Natural killer cell (primary cell): ENCODE data around the gene PDE4B. TPM values are rescaled to one million over a fixed set of nuclear protein-coding genes. Genes with fewer than 3 reads are reported as not detected.

Source experiments
- ATAC-seq, 3 donors: fragments of 150-1000 bp in 2 of 3; fragments of 200-7000 bp in 1 of 3; cut with Tn5 transposase; 1 replicate in 1 of 3; 2 replicates in 2 of 3; pipeline ENCODE4 v1.10.0; 2021; ENCODE audit warnings: mild to moderate bottlenecking in 2 of 3, moderate library complexity in 2 of 3
- DNase-seq, 2 donors: peaks; one replicate each; pipeline versions ENCODE4 v3.0.0 to v3.0.0-alpha.2; 2013 to 2021; ENCODE audit warnings: mixed read lengths in 1 of 2
- H3K27ac ChIP-seq: one replicate; pipeline ENCODE4 v1.5.1; 2013; ENCODE audit warnings: mild to moderate bottlenecking, low read length
- H3K27me3 ChIP-seq: one replicate; pipeline ENCODE4 v1.6.1; 2013; ENCODE audit warnings: low read length; ENCODE audit not compliant: control insufficient read depth, insufficient read depth
- H3K36me3 ChIP-seq: one replicate; pipeline ENCODE4 v1.6.1; 2013; ENCODE audit warnings: low read length; ENCODE audit not compliant: control insufficient read depth, insufficient read depth
- H3K4me1 ChIP-seq: one replicate; pipeline ENCODE4 v1.6.1; 2013; ENCODE audit warnings: low read length; ENCODE audit not compliant: control insufficient read depth, insufficient read depth
- H3K4me3 ChIP-seq: one replicate; pipeline ENCODE4 v1.5.1; 2013; ENCODE audit warnings: low read length
- H3K9me3 ChIP-seq: one replicate; pipeline ENCODE4 v1.6.1; 2013; ENCODE audit warnings: low read length; ENCODE audit not compliant: control insufficient read depth, insufficient read depth
- H3K27ac Mint-ChIP-seq, 2 donors: one replicate each; pipeline ENCODE4 v1.8.0; 2022; ENCODE audit warnings: mild to moderate bottlenecking in 2 of 2, mixed read lengths in 2 of 2, moderate library complexity in 1 of 2
- H3K27me3 Mint-ChIP-seq, 2 donors: one replicate each; pipeline ENCODE4 v1.8.0; 2022; ENCODE audit warnings: low read depth in 2 of 2, mixed read lengths in 2 of 2
- H3K36me3 Mint-ChIP-seq: one replicate; pipeline ENCODE4 v1.8.0; 2022; ENCODE audit warnings: mixed read lengths
- H3K4me1 Mint-ChIP-seq, 2 donors: one replicate each; pipeline ENCODE4 v1.8.0; 2022; ENCODE audit warnings: mixed read lengths in 2 of 2
- H3K4me3 Mint-ChIP-seq: one replicate; pipeline ENCODE4 v1.8.0; 2022; ENCODE audit warnings: mild to moderate bottlenecking, moderate library complexity, mixed read lengths
- H3K9me3 Mint-ChIP-seq, 2 donors: one replicate each; pipeline ENCODE4 v1.8.0; 2022; ENCODE audit warnings: mixed read lengths in 2 of 2
- WGBS: methylation state at CpG from one replicate; pipeline ENCODE4 v1.1.7; 2013; ENCODE audit warnings: missing lambda C conversion rate; ENCODE audit not compliant: insufficient coverage; 5-methylcytosine and 5-hydroxymethylcytosine counted together
- intact Hi-C: fragments of 100-400 bp; cut with micrococcal nuclease; formaldehyde crosslinking; loops from one replicate; pipeline ENCODE4 v1.14.2; 2022
- total RNA-seq, 4 donors: library from RNA; stranded (reverse); fragments of 120-200 nt in 1 of 4; gene quantifications; one replicate each; pipeline versions ENCODE4 v1.2.3 to v1.2.4, GENCODE V29; 2013 to 2022
- TF ChIP-seq, protein P1 (sequence below): fragments of 200-600 bp; IDR thresholded peaks from one replicate; pipeline ENCODE4 v1.8.0; 2022; ENCODE audit warnings: antibody characterized with exemption

PDE4B gene
- total RNA-seq, 3 donors from 2014 or later (not counting 1 experiment from before 2014, with no cell fraction given), result 18.0 to 42.4 (median 25.5) TPM

DNA sequence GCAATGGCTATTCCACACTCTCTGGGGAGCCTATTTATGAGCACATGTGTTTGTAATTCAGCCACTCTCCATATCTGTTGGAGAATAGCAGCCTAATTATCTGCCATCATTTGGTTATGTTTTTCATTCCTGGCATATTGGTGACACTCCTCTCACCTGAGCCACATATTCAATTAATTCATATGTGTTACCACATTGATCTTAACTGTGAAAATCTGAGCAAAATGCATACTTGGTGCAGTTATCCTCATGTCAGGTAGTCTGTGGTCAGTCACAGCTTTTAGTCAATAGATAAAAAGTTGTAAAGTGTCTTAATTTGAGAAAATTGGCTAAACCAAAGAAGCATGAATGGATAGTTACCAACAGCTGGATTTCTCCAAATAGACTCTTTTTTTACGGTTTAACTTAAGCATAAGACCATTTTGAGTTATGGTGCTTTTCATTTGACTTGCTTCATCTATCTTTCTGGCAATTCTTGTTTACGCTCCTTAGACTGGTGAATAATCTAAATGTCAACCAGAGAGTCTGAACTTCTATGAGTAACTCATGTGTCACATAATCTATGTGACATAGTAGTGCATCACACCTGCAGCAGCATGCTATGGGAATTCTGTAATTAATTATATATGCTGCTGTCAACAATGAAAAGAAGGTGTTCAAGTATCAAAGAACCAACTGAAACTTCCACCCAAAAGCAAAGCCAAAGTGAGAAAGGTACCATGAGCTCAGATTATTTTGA is 553.5 kb downstream of the PDE4B start:
- no peak for ATAC-seq

DNA sequence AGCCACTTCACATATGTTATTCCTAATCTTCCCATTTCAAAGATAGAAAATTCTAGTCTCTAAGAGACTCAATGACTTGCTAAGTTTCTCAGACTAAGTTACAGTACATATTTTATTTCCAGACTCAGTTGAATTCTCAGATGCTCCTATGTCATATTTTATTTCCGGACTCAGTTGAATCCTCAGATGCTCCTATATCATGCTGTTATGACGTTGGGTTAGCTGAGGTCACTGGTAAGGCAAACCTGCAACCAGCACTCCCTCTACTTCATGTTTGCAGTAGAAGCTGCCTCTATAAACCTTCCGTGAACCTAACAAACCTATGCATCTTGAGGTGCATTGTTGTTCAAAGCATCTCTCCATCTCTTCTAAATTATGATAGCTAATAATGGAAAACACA is 554.2 kb downstream of the PDE4B start:
- WGBS, result 94% methylated on average over 2 of the region's 3 CpGs
- peaks cover 14% of the 10 kb centered on the region for H3K4me1 ChIP-seq
- H3K4me3 ChIP-seq, result no peak overlapping the region
- H3K27ac Mint-ChIP-seq, result peak overlapping the region in 1 of 2 donors; percentile 15
- H3K27me3 ChIP-seq, result no peaks in the 10 kb centered on the region
- DNase-seq (no peak), ATAC-seq (no peak)
- H3K36me3 Mint-ChIP-seq, result no peaks in the 10 kb centered on the region
- intact Hi-C loops, result no loop called here
- H3K4me3 Mint-ChIP-seq, result no peak overlapping the region
- TF ChIP-seq, protein P1, sequence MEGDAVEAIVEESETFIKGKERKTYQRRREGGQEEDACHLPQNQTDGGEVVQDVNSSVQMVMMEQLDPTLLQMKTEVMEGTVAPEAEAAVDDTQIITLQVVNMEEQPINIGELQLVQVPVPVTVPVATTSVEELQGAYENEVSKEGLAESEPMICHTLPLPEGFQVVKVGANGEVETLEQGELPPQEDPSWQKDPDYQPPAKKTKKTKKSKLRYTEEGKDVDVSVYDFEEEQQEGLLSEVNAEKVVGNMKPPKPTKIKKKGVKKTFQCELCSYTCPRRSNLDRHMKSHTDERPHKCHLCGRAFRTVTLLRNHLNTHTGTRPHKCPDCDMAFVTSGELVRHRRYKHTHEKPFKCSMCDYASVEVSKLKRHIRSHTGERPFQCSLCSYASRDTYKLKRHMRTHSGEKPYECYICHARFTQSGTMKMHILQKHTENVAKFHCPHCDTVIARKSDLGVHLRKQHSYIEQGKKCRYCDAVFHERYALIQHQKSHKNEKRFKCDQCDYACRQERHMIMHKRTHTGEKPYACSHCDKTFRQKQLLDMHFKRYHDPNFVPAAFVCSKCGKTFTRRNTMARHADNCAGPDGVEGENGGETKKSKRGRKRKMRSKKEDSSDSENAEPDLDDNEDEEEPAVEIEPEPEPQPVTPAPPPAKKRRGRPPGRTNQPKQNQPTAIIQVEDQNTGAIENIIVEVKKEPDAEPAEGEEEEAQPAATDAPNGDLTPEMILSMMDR, result no peak
- H3K36me3 ChIP-seq, result no peaks in the 10 kb centered on the region
- H3K27ac ChIP-seq, result peak overlapping the region; percentile 14
- H3K27me3 Mint-ChIP-seq, result no peaks in the 10 kb centered on the region
- H3K4me1 Mint-ChIP-seq, result peaks cover 22 to 43% of the 10 kb centered on the region in 2 donors
- H3K9me3 ChIP-seq, result no peaks in the 10 kb centered on the region
- no peaks in the 10 kb centered on the region for H3K9me3 Mint-ChIP-seq

More for the DNA sequence above, 553.5 kb downstream of the PDE4B start:
- intact Hi-C loops, result no loop called here
- no peak overlapping the region for H3K4me3 ChIP-seq
- no peaks in the 10 kb centered on the region for H3K9me3 ChIP-seq
- H3K27me3 ChIP-seq, result no peaks in the 10 kb centered on the region
- Mint-ChIP-seq H3K4me1 (peaks cover 16 to 37% of the 10 kb centered on the region in 2 donors), H3K4me3 (no peak overlapping the region), H3K27ac (peak overlapping the region in 1 of 2 donors; percentile 15), H3K36me3 (no peaks in the 10 kb centered on the region), H3K9me3 (no peaks in the 10 kb centered on the region), H3K27me3 (no peaks in the 10 kb centered on the region)
- no peaks in the 10 kb centered on the region for H3K36me3 ChIP-seq
- peak overlapping the region; percentile 14 for H3K27ac ChIP-seq
- WGBS, result 83% methylated on average over 2 of the region's 2 CpGs
- TF ChIP-seq, protein P1, result no peak
- peaks cover 10% of the 10 kb centered on the region for H3K4me1 ChIP-seq
- no peak for DNase-seq

GRCh38 chr1:66348776-66349175 is 556.1 kb downstream of the PDE4B start:
- peaks cover 23% of the 10 kb centered on the region for H3K4me1 ChIP-seq
- intact Hi-C loops, result no loop called here
- H3K9me3 ChIP-seq, result no peaks in the 10 kb centered on the region
- ATAC-seq, result no peak
- H3K27ac ChIP-seq, result peak overlapping the region; percentile 7
- TF ChIP-seq, protein P1, result no peak
- Mint-ChIP-seq H3K4me1 (peaks cover 39 to 58% of the 10 kb centered on the region in 2 donors), H3K9me3 (peaks cover 0 to 2% of the 10 kb centered on the region in 2 donors), H3K27ac (peak overlapping the region in 1 of 2 donors; percentile 86), H3K36me3 (no peaks in the 10 kb centered on the region), H3K27me3 (no peaks in the 10 kb centered on the region), H3K4me3 (no peak overlapping the region)
- H3K4me3 ChIP-seq, result no peak overlapping the region
- no peak for DNase-seq
- no peaks in the 10 kb centered on the region for H3K27me3 ChIP-seq
- no peaks in the 10 kb centered on the region for H3K36me3 ChIP-seq
- 69% methylated on average over 1 of the region's 1 CpG for WGBS
